ENCODE data around the gene MTTP.

DNA sequence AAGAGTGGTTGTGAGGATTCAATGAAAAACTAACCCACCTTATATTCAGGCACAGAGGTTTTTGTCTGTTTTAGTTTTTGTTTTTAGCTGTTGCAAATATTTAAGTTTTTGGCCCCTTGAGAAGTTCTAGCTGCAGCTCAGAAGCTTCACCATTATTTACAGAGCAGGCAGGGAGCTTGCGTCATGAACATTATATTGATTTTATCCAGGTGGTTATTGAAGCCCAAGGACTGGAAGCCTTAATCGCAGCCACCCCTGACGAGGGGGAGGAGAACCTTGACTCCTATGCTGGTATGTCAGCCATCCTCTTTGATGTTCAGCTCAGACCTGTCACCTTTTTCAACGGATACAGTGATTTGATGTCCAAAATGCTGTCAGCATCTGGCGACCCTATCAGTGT is 38.1 kb downstream of the MTTP start:
- TF ChIP-seq, protein P1, sequence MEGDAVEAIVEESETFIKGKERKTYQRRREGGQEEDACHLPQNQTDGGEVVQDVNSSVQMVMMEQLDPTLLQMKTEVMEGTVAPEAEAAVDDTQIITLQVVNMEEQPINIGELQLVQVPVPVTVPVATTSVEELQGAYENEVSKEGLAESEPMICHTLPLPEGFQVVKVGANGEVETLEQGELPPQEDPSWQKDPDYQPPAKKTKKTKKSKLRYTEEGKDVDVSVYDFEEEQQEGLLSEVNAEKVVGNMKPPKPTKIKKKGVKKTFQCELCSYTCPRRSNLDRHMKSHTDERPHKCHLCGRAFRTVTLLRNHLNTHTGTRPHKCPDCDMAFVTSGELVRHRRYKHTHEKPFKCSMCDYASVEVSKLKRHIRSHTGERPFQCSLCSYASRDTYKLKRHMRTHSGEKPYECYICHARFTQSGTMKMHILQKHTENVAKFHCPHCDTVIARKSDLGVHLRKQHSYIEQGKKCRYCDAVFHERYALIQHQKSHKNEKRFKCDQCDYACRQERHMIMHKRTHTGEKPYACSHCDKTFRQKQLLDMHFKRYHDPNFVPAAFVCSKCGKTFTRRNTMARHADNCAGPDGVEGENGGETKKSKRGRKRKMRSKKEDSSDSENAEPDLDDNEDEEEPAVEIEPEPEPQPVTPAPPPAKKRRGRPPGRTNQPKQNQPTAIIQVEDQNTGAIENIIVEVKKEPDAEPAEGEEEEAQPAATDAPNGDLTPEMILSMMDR (IDR thresholded peaks at IDR 0.05; ENCODE audit: insufficient read depth, low read length, poor library complexity, severe bottlenecking), result no peak
- TF ChIP-seq EZH2phosphoT487 (conservative IDR thresholded peaks at IDR 0.05; ENCODE audit: low read length), result no peak

All from SU-DHL-6 (cell line).